Hematopoietic multipotent progenitor cell treated with erythropoietin and hydrocortisone succinate and interleukin-3 and kit ligand, for 17 days (in vitro differentiated cells): Measurements from ENCODE around the gene KRT77.

Source experiments
- DNase-seq: peaks from one replicate; pipeline ENCODE4 v3.0.0-alpha.2; 2015; ENCODE audit warnings: low spot score

KRT77 gene

GRCh38 chr12:52655720-52656124 lies 47.6 kb downstream of the KRT77 start:
- DNase-seq, result no peak

- DNase-seq, result no peak
Measured at GRCh38 chr12:52655251-52655650, 48.1 kb downstream of the KRT77 start.

GRCh38 chr12:52651726-52652261 lies 51.5 kb downstream of the KRT77 start, which contains the start of gene KRT2:
KRT2 (minus strand) TSS chr12:52652211; CDS start chr12:52652142, 69 bp downstream.
- no peak for DNase-seq

- DNase-seq, result no peak
Measured at GRCh38 chr12:52650520-52651081, 52.7 kb downstream of the KRT77 start.

- no peak for DNase-seq
Measured at GRCh38 chr12:52649066-52649465, 54.3 kb downstream of the KRT77 start.

- no peak for DNase-seq
Measured at GRCh38 chr12:52648012-52648550, 55.2 kb downstream of the KRT77 start.

- no peak for DNase-seq
Measured at GRCh38 chr12:52647601-52648000, 55.7 kb downstream of the KRT77 start.

- no peak for DNase-seq
Measured at GRCh38 chr12:52646613-52647012, 56.7 kb downstream of the KRT77 start.

- DNase-seq, result no peak
Measured at GRCh38 chr12:52645982-52646381, 57.3 kb downstream of the KRT77 start.

GRCh38 chr12:52645120-52645761 lies 58.1 kb downstream of the KRT77 start:
- peak; percentile 26 for DNase-seq

GRCh38 chr12:52644078-52644415 lies 59.3 kb downstream of the KRT77 start:
- DNase-seq, result no peak

- no peak for DNase-seq
Measured at GRCh38 chr12:52643233-52644077, 59.9 kb downstream of the KRT77 start.

GRCh38 chr12:52641468-52641867 lies 61.9 kb downstream of the KRT77 start:
- no peak for DNase-seq
